NCI-H1105 treated with DMSO at 0.1 percent for 48 hours (cell line): ENCODE results near the gene SIGLEC10.

Experiments
- DNase-seq: peaks from one replicate; lab custom pipeline; 2025; lab: John Stamatoyannopoulos, UW

Gene SIGLEC10

GRCh38 chr19:51394050-51394836, 23.2 kb downstream of the SIGLEC10 start:
- no peak for DNase-seq

GRCh38 chr19:51392701-51393100, 24.7 kb downstream of the SIGLEC10 start:
- no peak for DNase-seq

GRCh38 chr19:51391073-51391611, 26.3 kb downstream of the SIGLEC10 start:
- no peak for DNase-seq

- no peak for DNase-seq
Measured at GRCh38 chr19:51389143-51389542, 28.3 kb downstream of the SIGLEC10 start.

GRCh38 chr19:51387924-51388389, 29.5 kb downstream of the SIGLEC10 start, which contains the start of gene LIM2:
TSS of gene LIM2 (minus strand) at chr19:51387974. CDS start at chr19:51387443, 531 bp downstream.
- DNase-seq, result no peak

GRCh38 chr19:51386882-51387520, 30.4 kb downstream of the SIGLEC10 start:
- no peak for DNase-seq

- no peak for DNase-seq
Measured at GRCh38 chr19:51382004-51382403, 35.4 kb downstream of the SIGLEC10 start.

- DNase-seq, result no peak
Measured at GRCh38 chr19:51380379-51380778, 37.1 kb downstream of the SIGLEC10 start.

GRCh38 chr19:51377422-51377821, 40.0 kb downstream of the SIGLEC10 start:
- no peak for DNase-seq

GRCh38 chr19:51375504-51376221, 41.8 kb downstream of the SIGLEC10 start:
- no peak for DNase-seq

GRCh38 chr19:51372649-51373504, 44.6 kb downstream of the SIGLEC10 start, which contains the start of gene NKG7:
TSS of gene NKG7 (minus strand) at chr19:51372654. CDS start at chr19:51372535, 119 bp downstream.
- DNase-seq, result no peak

- DNase-seq, result no peak
Measured at GRCh38 chr19:51372021-51372648, 45.3 kb downstream of the SIGLEC10 start.

GRCh38 chr19:51371186-51371690, 46.2 kb downstream of the SIGLEC10 start:
- DNase-seq, result no peak

GRCh38 chr19:51370230-51370629, 47.2 kb downstream of the SIGLEC10 start:
- no peak for DNase-seq

- DNase-seq, result no peak
Measured at GRCh38 chr19:51368366-51369282, 48.8 kb downstream of the SIGLEC10 start, which contains the start of gene CLDND2. TSS of gene CLDND2 (minus strand) at chr19:51369003. CDS start at chr19:51368577, 426 bp downstream.

GRCh38 chr19:51367565-51368365, 49.7 kb downstream of the SIGLEC10 start:
- DNase-seq, result no peak

- DNase-seq, result no peak
Measured at GRCh38 chr19:51367255-51367564, 50.2 kb downstream of the SIGLEC10 start.

- peak; percentile 71 for DNase-seq
Measured at GRCh38 chr19:51366389-51367254, 50.8 kb downstream of the SIGLEC10 start.
